G401.6 (cell line): ENCODE data around the gene ST8SIA4.

Experiments used
- FAIRE-seq: peaks from 2 replicates; lab custom pipeline; 2012; peaks lifted over from hg19 to GRCh38; lab: Jason Lieb, UNC

The ST8SIA4 gene

GRCh38 chr5:100903039-100903887 is at the start of gene ST8SIA4:
Gene ST8SIA4 (minus strand): TSS chr5:100903282. CDS start chr5:100902955, 327 bp downstream.
- FAIRE-seq: no peak

- no peak for FAIRE-seq
Measured at GRCh38 chr5:100950985-100951384, 47.9 kb upstream of the ST8SIA4 start.

GRCh38 chr5:100913298-100913697 is 10.2 kb upstream of the ST8SIA4 start:
- FAIRE-seq: no peak

GRCh38 chr5:100909034-100909433 is 6.0 kb upstream of the ST8SIA4 start:
- FAIRE-seq: no peak

GRCh38 chr5:100905259-100905914 is 2.3 kb upstream of the ST8SIA4 start:
- FAIRE-seq: no peak

- FAIRE-seq: no peak
Measured at GRCh38 chr5:100904259-100904861, 1.3 kb upstream of the ST8SIA4 start.

- no peak for FAIRE-seq
Measured at GRCh38 chr5:100902440-100903038, 543 bp downstream of the ST8SIA4 start.

- no peak for FAIRE-seq
Measured at GRCh38 chr5:100901821-100902341, 1.2 kb downstream of the ST8SIA4 start.

GRCh38 chr5:100900796-100901781 is 2.0 kb downstream of the ST8SIA4 start:
- no peak for FAIRE-seq

GRCh38 chr5:100900142-100900795 is 2.8 kb downstream of the ST8SIA4 start:
- FAIRE-seq: no peak

- FAIRE-seq: no peak
Measured at GRCh38 chr5:100899675-100900074, 3.4 kb downstream of the ST8SIA4 start.

- no peak for FAIRE-seq
Measured at GRCh38 chr5:100898504-100899346, 4.4 kb downstream of the ST8SIA4 start.

- no peak for FAIRE-seq
Measured at GRCh38 chr5:100896054-100896453, 7.0 kb downstream of the ST8SIA4 start.

GRCh38 chr5:100890461-100891008 is 12.5 kb downstream of the ST8SIA4 start:
- no peak for FAIRE-seq

GRCh38 chr5:100889896-100890295 is 13.2 kb downstream of the ST8SIA4 start:
- FAIRE-seq: no peak

- no peak for FAIRE-seq
Measured at GRCh38 chr5:100889165-100889743, 13.8 kb downstream of the ST8SIA4 start.

- no peak for FAIRE-seq
Measured at GRCh38 chr5:100877274-100877673, 25.8 kb downstream of the ST8SIA4 start.

- FAIRE-seq: no peak
Measured at GRCh38 chr5:100872408-100873190, 30.5 kb downstream of the ST8SIA4 start.
